H7 (cell line): Measurements from ENCODE around the gene FBXW7. TPM values are rescaled to one million over a fixed set of nuclear protein-coding genes. Genes with fewer than 3 reads are reported as not detected.
A peak's percentile ranks its signal among the peaks of the same experiment; 100 is the strongest.

Source experiments
- DNase-seq: peaks from one replicate; pipeline ENCODE4 v3.0.0; 2012
- H3K27me3 ChIP-seq: 2 replicates; pipeline ENCODE4 v1.6.0; 2011; ENCODE audit warnings: mild to moderate bottlenecking, low read length; ENCODE audit not compliant: control insufficient read depth, insufficient read depth
- H3K36me3 ChIP-seq: replicated peaks from 2 replicates; pipeline ENCODE4 v1.5.1; 2011; ENCODE audit warnings: low read length; ENCODE audit not compliant: control insufficient read depth, insufficient read depth
- H3K4me3 ChIP-seq: 2 replicates; pipeline ENCODE4 v1.5.1; 2011; ENCODE audit warnings: low read depth, mild to moderate bottlenecking, control low read depth, low read length, moderate library complexity; ENCODE audit not compliant: insufficient read depth
- total RNA-seq: library from RNA; depleted of rRNA; stranded (reverse); fragments of >200 nt; shearing (Covaris generic); gene quantifications from 2 replicates; pipeline ENCODE4 v1.2.3, GENCODE V29; 2014

Gene FBXW7
- total RNA-seq, 1 experiment from 2014 or later, result 12.7 TPM

- no peak for DNase-seq
- no peaks in the 10 kb centered on the region for H3K36me3 ChIP-seq
- no peaks in the 10 kb centered on the region for H3K27me3 ChIP-seq
- no peak overlapping the region for H3K4me3 ChIP-seq
These were observed 234.5 kb downstream of the FBXW7 start for GRCh38 chr4:152301381-152301780.

DNA sequence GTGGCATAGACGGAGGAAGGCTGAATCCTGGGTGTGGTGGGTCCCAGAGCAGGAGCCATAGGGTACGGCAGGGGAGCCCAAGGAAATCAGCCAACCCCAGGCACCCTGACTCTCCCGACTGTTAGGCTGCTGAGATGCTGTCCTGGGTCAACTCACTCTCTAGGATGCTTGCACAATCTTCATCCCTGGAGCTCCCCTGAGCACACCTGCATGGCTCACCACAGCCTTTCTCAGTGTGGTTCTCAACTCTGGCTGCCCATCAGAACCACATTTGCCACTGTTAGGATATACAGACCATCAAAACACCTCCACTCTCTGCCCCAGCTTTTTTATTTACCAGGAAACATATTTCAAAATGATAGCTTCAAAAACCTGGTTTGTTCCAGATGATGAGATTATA lies 236.3 kb downstream of the FBXW7 start:
- no peak for DNase-seq

GRCh38 chr4:152296386-152296785 lies 239.5 kb downstream of the FBXW7 start:
- DNase-seq, result no peak
- Histone ChIP-seq H3K27me3 (no peaks in the 10 kb centered on the region), H3K4me3 (no peak overlapping the region), H3K36me3 (no peaks in the 10 kb centered on the region)

More for the DNA sequence above, 236.3 kb downstream of the FBXW7 start:
- Histone ChIP-seq H3K36me3 (no peaks in the 10 kb centered on the region), H3K4me3 (no peak overlapping the region), H3K27me3 (no peaks in the 10 kb centered on the region)

DNA sequence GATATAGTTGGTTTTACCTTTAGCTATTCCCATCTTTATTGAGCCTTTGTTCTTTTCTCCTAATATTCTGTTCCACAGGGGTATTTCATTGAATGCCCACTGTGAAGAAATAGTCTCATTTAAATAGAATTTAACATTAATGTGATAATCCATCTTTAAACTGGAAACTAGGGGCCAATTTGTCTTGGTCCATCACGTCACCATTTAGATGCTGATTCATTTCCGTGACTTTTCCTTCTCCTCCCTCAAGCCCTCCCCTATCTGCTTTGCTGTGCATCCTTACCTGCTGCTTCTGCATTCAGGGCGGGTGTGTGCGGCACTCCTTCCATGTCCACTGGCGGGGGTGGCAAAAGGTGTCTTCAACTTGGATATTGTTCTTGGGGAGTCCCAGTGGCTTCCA lies 241.1 kb downstream of the FBXW7 start:
- Histone ChIP-seq H3K27me3 (no peaks in the 10 kb centered on the region), H3K36me3 (no peaks in the 10 kb centered on the region), H3K4me3 (no peak overlapping the region)
- DNase-seq, result no peak

DNA sequence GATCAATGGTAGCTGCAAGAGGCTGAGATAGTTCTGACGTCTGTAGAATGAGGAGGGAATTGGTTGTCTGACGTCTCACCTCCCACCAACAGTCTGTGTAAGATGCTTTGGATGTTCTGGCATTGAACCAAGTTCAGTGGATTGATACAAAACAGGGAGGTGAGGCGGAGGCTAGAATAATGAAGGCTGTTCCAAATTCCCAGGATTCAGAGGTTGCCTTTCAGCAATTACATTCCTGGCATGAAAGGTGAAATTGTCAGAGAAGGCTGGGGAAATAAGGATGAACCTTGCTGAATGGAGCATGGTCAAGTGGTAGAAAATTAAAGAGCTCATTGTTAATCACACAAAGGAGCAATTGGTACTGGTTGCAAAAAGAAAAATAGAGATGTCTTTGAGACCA lies 241.6 kb downstream of the FBXW7 start:
- no peak for DNase-seq
- H3K27me3 ChIP-seq, result no peaks in the 10 kb centered on the region
- no peaks in the 10 kb centered on the region for H3K36me3 ChIP-seq
- no peak overlapping the region for H3K4me3 ChIP-seq

- Histone ChIP-seq H3K4me3 (no peak overlapping the region), H3K27me3 (no peaks in the 10 kb centered on the region), H3K36me3 (no peaks in the 10 kb centered on the region)
- no peak for DNase-seq
These were observed 242.4 kb downstream of the FBXW7 start for GRCh38 chr4:152293527-152293926.

GRCh38 chr4:152290366-152290921 lies 245.4 kb downstream of the FBXW7 start:
- no peaks in the 10 kb centered on the region for H3K36me3 ChIP-seq
- no peak overlapping the region for H3K4me3 ChIP-seq
- no peaks in the 10 kb centered on the region for H3K27me3 ChIP-seq
- no peak for DNase-seq

DNA sequence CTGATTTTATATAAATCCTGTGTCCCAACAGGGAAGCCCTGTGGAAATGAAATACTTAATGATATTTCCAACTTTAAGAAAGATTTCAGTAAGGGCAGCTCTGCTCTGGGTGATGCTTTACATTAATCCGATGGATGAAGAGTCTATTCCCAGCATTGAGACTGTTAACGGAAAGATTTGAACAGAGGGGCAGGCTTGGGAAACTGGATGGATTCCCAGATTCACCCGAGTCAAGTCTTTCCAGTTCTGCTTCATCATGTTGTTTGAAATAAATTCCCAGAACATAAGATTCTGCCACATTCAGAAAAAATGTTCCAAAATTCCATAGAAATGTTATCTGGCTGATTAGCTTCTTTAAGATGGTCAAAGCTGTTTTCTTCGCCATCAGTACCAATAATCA lies 246.0 kb downstream of the FBXW7 start:
- no peaks in the 10 kb centered on the region for H3K27me3 ChIP-seq
- H3K4me3 ChIP-seq, result no peak overlapping the region
- no peaks in the 10 kb centered on the region for H3K36me3 ChIP-seq

DNA sequence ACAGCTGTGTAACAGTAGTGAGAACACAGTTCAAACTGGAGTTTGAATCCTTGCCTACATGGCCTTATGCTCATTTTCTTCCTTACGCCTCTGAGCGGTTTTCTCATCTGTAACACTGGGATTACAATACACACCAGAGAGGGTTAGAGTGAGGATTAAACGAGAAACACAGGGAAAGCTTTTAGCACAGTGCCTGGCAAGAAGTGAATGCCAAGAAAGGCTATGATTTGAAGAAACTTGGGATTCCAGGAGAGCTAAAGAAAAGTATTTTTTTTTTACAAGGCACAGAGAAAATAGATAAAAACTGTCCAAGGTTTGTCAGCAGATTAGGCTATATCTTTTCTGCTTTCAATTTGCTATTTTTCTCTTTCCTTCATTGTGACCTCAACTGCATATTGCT lies 246.4 kb downstream of the FBXW7 start:
- H3K27me3 ChIP-seq, result no peaks in the 10 kb centered on the region
- H3K36me3 ChIP-seq, result no peaks in the 10 kb centered on the region
- DNase-seq, result no peak
- no peak overlapping the region for H3K4me3 ChIP-seq

More for the DNA sequence above, 246.0 kb downstream of the FBXW7 start:
- DNase-seq, result no peak

GRCh38 chr4:152283801-152284470 lies 252.0 kb downstream of the FBXW7 start:
- Histone ChIP-seq H3K36me3 (no peaks in the 10 kb centered on the region), H3K27me3 (no peaks in the 10 kb centered on the region), H3K4me3 (no peak overlapping the region)
- DNase-seq, result no peak

- no peak for DNase-seq
- Histone ChIP-seq H3K36me3 (no peaks in the 10 kb centered on the region), H3K27me3 (no peaks in the 10 kb centered on the region), H3K4me3 (no peak overlapping the region)
These were observed 254.1 kb downstream of the FBXW7 start for GRCh38 chr4:152281822-152282221.

- DNase-seq, result no peak
- H3K36me3 ChIP-seq, result no peaks in the 10 kb centered on the region
These were observed 254.7 kb downstream of the FBXW7 start for GRCh38 chr4:152281211-152281610.

GRCh38 chr4:152279234-152279566 lies 256.7 kb downstream of the FBXW7 start:
- Histone ChIP-seq H3K27me3 (no peaks in the 10 kb centered on the region), H3K4me3 (no peak overlapping the region), H3K36me3 (no peaks in the 10 kb centered on the region)
- no peak for DNase-seq

More at GRCh38 chr4:152281211-152281610, 254.7 kb downstream of the FBXW7 start:
- Histone ChIP-seq H3K27me3 (no peaks in the 10 kb centered on the region), H3K4me3 (no peak overlapping the region)

GRCh38 chr4:152278505-152279233 lies 257.2 kb downstream of the FBXW7 start:
- Histone ChIP-seq H3K36me3 (no peaks in the 10 kb centered on the region), H3K4me3 (no peak overlapping the region), H3K27me3 (no peaks in the 10 kb centered on the region)
- peak; percentile 63 for DNase-seq

GRCh38 chr4:152278172-152278504 lies 257.8 kb downstream of the FBXW7 start:
- H3K36me3 ChIP-seq, result no peaks in the 10 kb centered on the region
- no peak for DNase-seq
- no peaks in the 10 kb centered on the region for H3K27me3 ChIP-seq
- H3K4me3 ChIP-seq, result no peak overlapping the region
